Fibroblast of lung (primary cell): ENCODE data around the gene CARMIL1. TPM values are rescaled to one million over a fixed set of nuclear protein-coding genes. Genes with fewer than 3 reads are reported as not detected.

Experiments
- DNase-seq, 2 donors: peaks; one replicate each; pipeline versions ENCODE4 v3.0.0 to v3.0.0-alpha.2; 2010; ENCODE audit warnings: low read depth in 2 of 2
- H2AFZ ChIP-seq: 2 replicates; pipeline ENCODE4 v1.5.1; 2012; ENCODE audit warnings: low read length, control low read depth, inconsistent platforms
- H3K27ac ChIP-seq: 2 replicates; pipeline ENCODE4 v1.5.1; 2011; ENCODE audit warnings: low read length, control low read depth; ENCODE audit not compliant: insufficient read depth
- H3K27me3 ChIP-seq: 2 replicates; pipeline ENCODE4 v1.5.1; 2011; ENCODE audit warnings: mild to moderate bottlenecking, low read length; ENCODE audit not compliant: control insufficient read depth, insufficient read depth
- H3K36me3 ChIP-seq: 2 replicates; pipeline ENCODE4 v1.5.1; 2011; ENCODE audit warnings: low read length; ENCODE audit not compliant: control insufficient read depth, insufficient read depth
- H3K4me1 ChIP-seq: 2 replicates; pipeline ENCODE4 v1.5.1; 2011; ENCODE audit warnings: low read length; ENCODE audit not compliant: control insufficient read depth, insufficient read depth; ENCODE audit errors: extremely low read depth
- H3K4me2 ChIP-seq: 2 replicates; pipeline ENCODE4 v1.5.1; 2011; ENCODE audit warnings: low read length, control low read depth; ENCODE audit not compliant: insufficient read depth; ENCODE audit errors: extremely low read depth
- H3K4me3 ChIP-seq, 4 experiments: fragments of 200-600 bp in 1 of 4; sonication (generic) in 1 of 4; replicated peaks in 1 of 4; 2 replicates each; pipeline ENCODE4 v1.5.1; 2011 to 2016; ENCODE audit warnings: low read length in 4 of 4, low read depth in 3 of 4, mild to moderate bottlenecking in 3 of 4, control low read depth in 2 of 4, inconsistent platforms in 1 of 4, mixed read lengths in 1 of 4; ENCODE audit not compliant: insufficient read depth in 1 of 4; ENCODE audit errors: control extremely low read depth in 1 of 4
- H3K79me2 ChIP-seq: 2 replicates; pipeline ENCODE4 v1.5.1; 2012; ENCODE audit warnings: mild to moderate bottlenecking, low read length, inconsistent platforms; ENCODE audit not compliant: control insufficient read depth, insufficient read depth
- H3K9ac ChIP-seq: 2 replicates; pipeline ENCODE4 v1.5.1; 2011; ENCODE audit warnings: mild to moderate bottlenecking, low read length, control low read depth; ENCODE audit not compliant: insufficient read depth
- H3K9me3 ChIP-seq: 2 replicates; pipeline ENCODE4 v1.5.1; 2012; ENCODE audit warnings: low read depth, low read length; ENCODE audit not compliant: control insufficient read depth, insufficient read depth
- H4K20me1 ChIP-seq: 2 replicates; pipeline ENCODE4 v1.5.1; 2011; ENCODE audit warnings: low read length; ENCODE audit not compliant: control insufficient read depth, insufficient read depth; ENCODE audit errors: extremely low read depth
- CTCF ChIP-seq, 2 donors: IDR thresholded peaks in 1 of 2; conservative IDR thresholded peaks in 1 of 2; 1 replicate in 1 of 2; 2 replicates in 1 of 2; pipeline ENCODE4 v1.5.1; 2011 to 2012; ENCODE audit warnings: low read length in 2 of 2, control low read depth in 1 of 2, inconsistent platforms in 1 of 2, low read depth in 1 of 2, mild to moderate bottlenecking in 1 of 2
- EZH2 ChIP-seq: IDR thresholded peaks from 2 replicates; pipeline ENCODE4 v1.5.1; 2012; ENCODE audit warnings: low read length, control low read depth, mild to moderate bottlenecking; ENCODE audit errors: missing control alignments
- polyA plus RNA-seq, 2 donors: library from polyadenylated mRNA; depleted of rRNA in 1 of 2; stranded (reverse) in 1 of 2; unstranded in 1 of 2; fragments of >200 nt; gene quantifications; 2 replicates each; pipeline ENCODE4 v1.2.1, GENCODE V29; 2011 to 2012; ENCODE audit warnings: missing spikeins in 1 of 2
- total RNA-seq: library from RNA; depleted of rRNA; stranded (reverse); fragments of >200 nt; gene quantifications from 2 replicates; pipeline ENCODE4 v1.2.1, GENCODE V29; 2014

Gene CARMIL1
- total and polyA plus RNA-seq, 2 donors (not counting 1 experiment from before 2014, with no cell fraction given), result 10.2 to 12.5 TPM

- no peaks in the 10 kb centered on the region for H4K20me1 ChIP-seq
- H3K9me3 ChIP-seq, result no peaks in the 10 kb centered on the region
- H3K4me3 ChIP-seq, result no peak overlapping the region
- peaks cover 11% of the 10 kb centered on the region for H3K4me1 ChIP-seq
- no peak for DNase-seq
- H3K4me2 ChIP-seq, result no peak overlapping the region
- H3K9ac ChIP-seq, result no peak overlapping the region
- no peaks in the 10 kb centered on the region for H3K36me3 ChIP-seq
- no peak for TF ChIP-seq EZH2
- no peak for TF ChIP-seq CTCF (conservative IDR thresholded peaks at IDR 0.05 in 1 of 2, IDR thresholded peaks at IDR 0.05 in 1 of 2; ENCODE audit: low read depth in 1 of 2, low read length in 2 of 2)
- no peak overlapping the region for H3K27ac ChIP-seq
- no peaks in the 10 kb centered on the region for H3K27me3 ChIP-seq
- H3K79me2 ChIP-seq, result no peaks in the 10 kb centered on the region
- H2AFZ ChIP-seq, result no peak overlapping the region
These were observed 27.2 kb downstream of the CARMIL1 start for GRCh38 chr6:25306379-25306778.

- Histone ChIP-seq H3K4me2 (no peak overlapping the region), H3K27me3 (no peaks in the 10 kb centered on the region)
These were observed 28.8 kb downstream of the CARMIL1 start for GRCh38 chr6:25307805-25308494.

GRCh38 chr6:25309886-25310285, 30.7 kb downstream of the CARMIL1 start:
- H3K36me3 ChIP-seq, result no peaks in the 10 kb centered on the region
- no peak for DNase-seq
- H4K20me1 ChIP-seq, result no peaks in the 10 kb centered on the region
- no peaks in the 10 kb centered on the region for H3K9me3 ChIP-seq
- no peaks in the 10 kb centered on the region for H3K27me3 ChIP-seq
- H3K9ac ChIP-seq, result no peak overlapping the region
- H3K79me2 ChIP-seq, result peaks cover 2% of the 10 kb centered on the region
- peaks cover 14% of the 10 kb centered on the region for H3K4me1 ChIP-seq
- TF ChIP-seq EZH2, result no peak
- TF ChIP-seq CTCF (conservative IDR thresholded peaks at IDR 0.05 in 1 of 2, IDR thresholded peaks at IDR 0.05 in 1 of 2; ENCODE audit: low read depth in 1 of 2, low read length in 2 of 2), result no peak
- no peak overlapping the region for H2AFZ ChIP-seq
- no peak overlapping the region for H3K4me2 ChIP-seq
- H3K27ac ChIP-seq, result no peak overlapping the region
- no peak overlapping the region for H3K4me3 ChIP-seq

More at GRCh38 chr6:25307805-25308494, 28.8 kb downstream of the CARMIL1 start:
- H3K9ac ChIP-seq, result no peak overlapping the region
- no peak for DNase-seq
- H3K4me3 ChIP-seq, result no peak overlapping the region
- H3K9me3 ChIP-seq, result no peaks in the 10 kb centered on the region
- TF ChIP-seq CTCF (conservative IDR thresholded peaks at IDR 0.05 in 1 of 2, IDR thresholded peaks at IDR 0.05 in 1 of 2; ENCODE audit: low read depth in 1 of 2, low read length in 2 of 2) (no peak), EZH2 (no peak)
- H3K27ac ChIP-seq, result no peak overlapping the region
- H3K4me1 ChIP-seq, result peaks cover 9% of the 10 kb centered on the region
- no peaks in the 10 kb centered on the region for H3K79me2 ChIP-seq
- no peaks in the 10 kb centered on the region for H4K20me1 ChIP-seq
- no peak overlapping the region for H2AFZ ChIP-seq
- H3K36me3 ChIP-seq, result no peaks in the 10 kb centered on the region
